HG02610 (cell line): ENCODE measurements around the gene MGAT3.
"Not testable (repeated sequence)": the region's sequence is repeated elsewhere in the genome, so short reads cannot be mapped to it uniquely, and the experiment has no call there.

Experiments
- ATAC-seq: cut with Tn5 transposase; IDR thresholded peaks from one replicate; pipeline ENCODE4 v1.9.1; 2021; ENCODE audit warnings: mild to moderate bottlenecking, moderate library complexity; ENCODE audit not compliant: unreplicated experiment

Gene MGAT3

GRCh38 chr22:39489094-39490068 is 32.6 kb downstream of the MGAT3 start:
- ATAC-seq: no peak

- ATAC-seq: no peak
Observed at GRCh38 chr22:39490135-39490798, 33.5 kb downstream of the MGAT3 start.

GRCh38 chr22:39490966-39491680 is 34.3 kb downstream of the MGAT3 start:
- no peak for ATAC-seq

- no peak for ATAC-seq
Observed at GRCh38 chr22:39491696-39492095, 34.9 kb downstream of the MGAT3 start.

GRCh38 chr22:39492186-39492585 is 35.4 kb downstream of the MGAT3 start:
- ATAC-seq: no peak

GRCh38 chr22:39493759-39494158 is 36.9 kb downstream of the MGAT3 start:
- ATAC-seq: no peak

GRCh38 chr22:39494471-39495120 is 37.8 kb downstream of the MGAT3 start:
- ATAC-seq: no peak

DNA sequence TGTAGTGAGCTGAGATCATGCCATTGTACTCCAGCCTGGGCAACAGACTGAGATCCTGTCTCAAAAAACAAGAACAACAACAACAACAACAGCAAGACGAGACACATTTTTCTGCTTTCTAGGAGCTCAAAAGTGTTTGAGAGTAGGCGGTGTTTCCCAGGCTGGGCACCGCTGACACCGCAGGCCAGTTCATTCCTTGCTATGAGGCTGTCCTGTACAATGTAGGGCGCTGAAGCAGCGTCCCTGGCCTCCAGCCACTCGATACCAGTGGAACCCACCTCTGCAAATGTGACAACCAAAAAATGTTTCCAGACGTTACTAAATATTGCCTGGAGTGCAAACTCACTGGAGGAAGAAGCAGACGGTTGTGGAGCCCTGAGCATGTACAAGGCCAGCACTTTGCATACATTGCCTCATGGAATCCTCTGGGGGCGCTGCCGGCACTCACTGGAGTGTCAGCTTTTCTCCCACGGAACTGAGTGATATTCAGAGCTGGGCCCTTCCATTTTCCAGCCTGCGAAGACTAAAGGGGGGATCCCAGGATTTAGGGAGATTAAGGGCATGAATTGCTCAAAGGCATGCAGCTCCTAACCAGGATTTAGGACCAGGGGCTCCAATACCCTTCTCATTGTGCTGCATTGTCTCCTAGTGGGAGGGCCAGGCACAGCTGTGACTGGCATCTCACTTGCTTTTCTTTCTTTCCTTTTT is 39.5 kb downstream of the MGAT3 start:
- peak; percentile 53 for ATAC-seq

GRCh38 chr22:39497429-39497828 is 40.6 kb downstream of the MGAT3 start:
- ATAC-seq: no peak

GRCh38 chr22:39498368-39498767 is 41.6 kb downstream of the MGAT3 start:
- ATAC-seq: no peak

DNA sequence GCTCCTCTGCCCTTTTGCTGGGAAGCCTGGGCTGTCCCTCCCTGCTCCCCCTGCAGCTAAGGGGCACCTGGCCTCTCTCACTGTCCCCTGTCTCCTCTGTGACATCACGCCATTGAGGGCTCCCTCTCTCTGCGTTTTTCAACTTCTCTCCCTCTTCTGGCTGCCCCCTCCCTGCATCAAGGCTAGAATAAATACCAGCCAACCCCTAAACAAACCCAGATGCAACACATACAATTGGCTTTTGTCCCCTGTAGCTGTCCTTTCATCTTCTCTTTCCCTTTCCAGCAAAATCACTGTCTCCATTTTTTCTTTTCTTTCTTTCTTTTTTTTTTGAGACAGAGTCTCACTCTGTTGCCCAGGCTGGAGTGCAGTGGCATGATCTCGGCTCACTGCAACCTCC is 42.0 kb downstream of the MGAT3 start:
- no peak for ATAC-seq

DNA sequence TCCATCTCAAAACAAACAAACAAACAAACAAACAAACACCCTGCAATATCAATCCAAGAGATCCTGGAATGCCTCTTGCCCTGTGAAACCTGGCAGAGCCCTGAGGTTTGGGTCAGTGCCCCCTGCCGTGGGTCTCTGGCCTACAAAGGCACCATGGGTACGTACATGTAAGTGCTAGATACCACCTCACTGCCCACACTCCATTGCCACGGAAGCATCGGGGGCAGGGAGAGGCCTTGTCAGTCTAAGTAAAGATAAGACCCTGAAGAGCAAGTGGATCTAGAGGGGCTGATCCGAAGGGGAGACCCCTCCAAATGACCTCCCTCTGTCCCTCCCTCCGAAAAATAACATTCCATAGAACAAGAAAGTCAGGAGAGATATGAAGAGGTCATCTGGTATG is 43.3 kb downstream of the MGAT3 start:
- no peak for ATAC-seq

GRCh38 chr22:39501644-39502108 is 44.9 kb downstream of the MGAT3 start:
- ATAC-seq: no peak

GRCh38 chr22:39502109-39502788 is 45.4 kb downstream of the MGAT3 start, which contains the start of gene MIEF1:
Gene MIEF1 (plus strand): TSS chr22:39502290. CDS start chr22:39511295, 9,005 bp downstream.
- ATAC-seq: peak; percentile 87

DNA sequence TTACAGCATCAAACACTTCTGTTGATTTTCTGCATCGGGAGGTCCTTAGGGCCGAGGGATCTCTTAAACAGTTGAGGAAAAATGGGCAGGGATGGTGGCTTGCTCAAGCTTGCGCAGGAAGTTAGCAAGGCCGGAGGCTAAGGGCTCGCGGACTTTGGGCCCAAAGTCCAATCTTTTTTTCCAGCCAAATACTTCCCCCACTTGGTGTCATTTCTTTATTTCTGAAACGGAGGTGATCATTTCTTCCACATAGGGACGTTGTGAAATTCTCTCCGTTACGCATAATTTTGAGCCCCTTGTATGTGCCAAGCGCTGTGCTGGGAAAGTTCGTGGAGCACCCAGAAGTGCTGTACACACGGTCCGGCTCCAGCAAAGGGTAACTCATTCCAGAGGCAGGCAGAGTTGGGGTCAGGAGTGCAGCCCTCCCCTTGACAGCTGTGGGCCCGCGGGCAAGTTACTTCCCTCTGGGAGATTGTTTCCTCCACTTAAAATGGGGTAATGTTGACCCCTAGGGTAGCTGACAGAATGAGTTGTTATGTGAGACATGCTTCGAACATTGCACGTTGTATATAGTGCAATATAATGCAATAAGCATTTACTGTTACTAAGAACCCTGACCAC is 46.1 kb downstream of the MGAT3 start:
- no peak for ATAC-seq

DNA sequence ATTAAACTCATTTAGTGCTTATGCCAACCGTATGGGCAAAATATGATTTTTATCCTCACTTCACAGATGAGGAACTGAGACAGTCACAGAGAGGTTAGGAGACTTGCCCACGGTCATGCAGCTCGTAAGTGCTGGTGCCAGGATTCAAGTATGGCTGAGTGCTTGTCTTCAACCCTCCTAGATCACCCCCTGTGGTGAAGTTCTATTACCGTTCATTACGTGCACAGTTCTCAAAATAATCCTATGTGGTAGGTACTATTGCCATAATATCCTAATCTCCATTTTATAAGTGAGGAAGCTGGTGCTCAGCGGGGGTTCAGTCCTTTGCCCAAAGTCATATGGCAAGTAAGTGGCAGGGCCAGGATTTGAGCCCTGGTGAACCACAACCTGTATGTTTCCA is 46.8 kb downstream of the MGAT3 start:
- no peak for ATAC-seq

DNA sequence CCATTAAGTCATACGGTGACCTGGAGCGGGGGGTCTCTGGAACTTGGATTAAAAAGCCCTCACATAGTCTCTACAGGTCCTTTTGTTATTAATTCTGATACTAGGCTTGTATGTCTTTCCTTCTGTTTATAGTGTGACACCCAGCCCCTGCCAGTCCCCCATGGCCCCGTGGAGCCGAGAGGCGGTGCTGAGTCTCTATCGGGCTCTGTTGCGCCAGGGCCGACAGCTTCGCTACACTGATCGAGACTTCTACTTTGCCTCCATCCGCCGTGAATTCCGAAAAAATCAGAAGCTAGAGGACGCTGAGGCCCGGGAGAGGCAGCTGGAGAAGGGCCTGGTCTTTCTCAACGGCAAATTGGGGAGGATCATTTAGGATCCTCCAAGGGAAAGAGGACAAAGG is 47.3 kb downstream of the MGAT3 start:
- no peak for ATAC-seq

GRCh38 chr22:39507021-39507420 is 50.2 kb downstream of the MGAT3 start:
- ATAC-seq: not testable (repeated sequence)

GRCh38 chr22:39508393-39508792 is 51.6 kb downstream of the MGAT3 start:
- no peak for ATAC-seq
